ENCODE results near the gene F12.

F12 gene

GRCh38 chr5:177359451-177359851 is 49.9 kb downstream of the F12 start:
- H3K4me3 ChIP-seq (ENCODE audit: low read length): no peak overlapping the region
- H3K27ac ChIP-seq (ENCODE audit: low read length): no peak overlapping the region
- H3K27me3 ChIP-seq (ENCODE audit: control insufficient read depth, insufficient read depth, low read length): peaks cover 6% of the 10 kb centered on the region
- peaks cover 13% of the 10 kb centered on the region for H3K4me1 ChIP-seq (ENCODE audit: control insufficient read depth, low read depth, low read length)
- H3K36me3 ChIP-seq (ENCODE audit: control insufficient read depth, low read depth, low read length): no peaks in the 10 kb centered on the region
- no peaks in the 10 kb centered on the region for H3K9me3 ChIP-seq (ENCODE audit: control insufficient read depth, low read depth, low read length)
- no peak overlapping the region for H3K9ac ChIP-seq (ENCODE audit: low read length)

DNA sequence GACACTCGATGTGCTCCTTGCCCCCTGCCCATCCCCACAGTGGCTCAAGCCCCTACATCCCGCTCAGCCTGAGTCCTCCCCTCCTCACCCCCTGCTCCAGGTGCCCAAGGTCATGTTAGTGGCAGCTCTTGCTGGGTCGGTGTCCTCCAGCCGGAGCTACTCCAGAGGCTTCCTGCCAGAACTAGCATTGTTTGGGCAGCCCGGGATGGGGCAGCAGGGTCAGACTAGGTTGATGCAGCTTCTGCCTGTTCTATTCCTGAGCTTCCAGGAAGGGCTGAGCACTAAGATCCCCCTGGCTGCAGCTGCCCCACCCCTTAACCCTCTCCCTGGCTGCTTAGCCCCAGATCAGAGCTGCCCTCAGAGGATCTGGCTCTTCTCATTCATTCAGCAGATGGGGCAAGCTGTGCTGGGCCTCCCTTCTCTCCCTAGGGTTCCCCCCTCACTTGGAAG is 51.0 kb downstream of the F12 start:
- H3K4me1 ChIP-seq (ENCODE audit: control insufficient read depth, low read depth, low read length): peaks cover 10% of the 10 kb centered on the region
- H3K4me3 ChIP-seq (ENCODE audit: low read length): no peak overlapping the region

DNA sequence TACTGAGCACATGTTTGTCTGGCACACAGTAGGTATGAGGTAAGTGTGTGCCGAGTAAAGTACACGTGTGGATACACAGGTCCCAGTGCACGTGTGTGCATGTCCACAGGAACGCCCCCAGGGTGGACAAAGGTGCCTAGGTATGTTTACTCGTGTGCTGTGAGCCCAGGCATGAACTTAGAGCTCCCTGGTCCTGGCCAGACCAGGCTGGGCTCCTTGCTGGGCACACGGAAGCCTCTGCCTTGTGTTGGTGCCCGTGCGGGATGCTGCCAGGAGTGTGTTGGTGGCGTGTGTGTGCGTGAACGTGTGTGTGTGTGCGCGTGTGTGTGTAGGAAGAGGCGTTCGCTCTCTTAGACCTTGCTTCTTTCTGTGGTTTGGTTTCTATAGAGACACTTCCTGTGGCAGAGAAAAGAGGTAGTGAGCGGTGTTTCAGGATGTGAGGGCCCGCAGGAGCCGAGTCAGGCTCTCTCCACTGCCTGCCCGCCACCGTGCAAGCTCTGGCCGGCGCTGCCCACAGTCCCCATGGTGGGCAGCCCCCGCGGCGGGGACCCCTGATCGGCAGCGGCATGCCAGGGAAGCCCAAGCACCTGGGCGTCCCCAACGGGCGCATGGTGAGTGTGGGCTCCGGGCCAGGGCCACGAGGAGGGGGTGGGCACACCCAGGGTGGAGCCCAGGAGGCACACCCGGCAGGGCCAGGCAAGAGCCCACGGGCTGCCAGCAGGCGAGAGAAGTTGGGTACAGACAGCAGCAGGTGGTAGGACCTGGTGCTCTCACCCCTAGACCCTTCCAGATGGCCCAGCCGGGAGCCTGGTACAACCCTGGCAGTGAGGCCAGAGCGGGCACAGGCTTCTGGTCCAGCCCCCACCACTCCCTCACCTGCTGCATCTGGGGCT is 51.7 kb downstream of the F12 start, which contains the start of gene RGS14:
Gene RGS14 (plus strand): TSS at position 466 of the 893 bp plus-strand sequence. CDS start 101 bp downstream, at position 567.
- Histone ChIP-seq H3K9me3 (ENCODE audit: control insufficient read depth, low read depth, low read length) (no peaks in the 10 kb centered on the region), H3K27ac (ENCODE audit: low read length) (no peak within 1 kb of the TSS), H3K4me3 (ENCODE audit: low read length) (no peak within 1 kb of the TSS), H3K9ac (ENCODE audit: low read length) (no peak within 1 kb of the TSS), H3K27me3 (ENCODE audit: control insufficient read depth, insufficient read depth, low read length) (peaks cover 6% of the 10 kb centered on the region), H3K36me3 (ENCODE audit: control insufficient read depth, low read depth, low read length) (no peaks in the 10 kb centered on the region), H3K4me1 (ENCODE audit: control insufficient read depth, low read depth, low read length) (peaks cover 8% of the 10 kb centered on the region)

More for the DNA sequence above, 51.0 kb downstream of the F12 start:
- H3K9ac ChIP-seq (ENCODE audit: low read length): no peak overlapping the region
- H3K9me3 ChIP-seq (ENCODE audit: control insufficient read depth, low read depth, low read length): no peaks in the 10 kb centered on the region
- H3K36me3 ChIP-seq (ENCODE audit: control insufficient read depth, low read depth, low read length): no peaks in the 10 kb centered on the region
- H3K27me3 ChIP-seq (ENCODE audit: control insufficient read depth, insufficient read depth, low read length): peaks cover 6% of the 10 kb centered on the region
- H3K27ac ChIP-seq (ENCODE audit: low read length): no peak overlapping the region

DNA sequence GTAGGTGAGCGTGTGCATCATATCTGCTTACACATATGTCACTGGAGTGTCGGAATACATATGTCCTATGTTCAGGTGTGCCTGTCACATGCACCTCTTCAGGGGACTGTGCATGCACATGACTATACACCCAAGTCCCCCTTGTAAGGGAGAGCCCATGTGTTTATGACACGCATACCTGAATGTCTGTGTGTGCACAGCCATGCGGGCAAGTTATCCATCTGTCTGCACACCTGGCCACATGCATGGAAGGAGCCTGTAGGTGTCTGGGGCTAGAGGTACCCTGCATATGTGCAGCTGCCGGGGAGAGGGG is 52.3 kb downstream of the F12 start:
- Histone ChIP-seq H3K36me3 (ENCODE audit: control insufficient read depth, low read depth, low read length) (no peaks in the 10 kb centered on the region), H3K9ac (ENCODE audit: low read length) (no peak overlapping the region), H3K4me1 (ENCODE audit: control insufficient read depth, low read depth, low read length) (peaks cover 2% of the 10 kb centered on the region), H3K27me3 (ENCODE audit: control insufficient read depth, insufficient read depth, low read length) (peaks cover 1% of the 10 kb centered on the region), H3K4me3 (ENCODE audit: low read length) (no peak overlapping the region), H3K9me3 (ENCODE audit: control insufficient read depth, low read depth, low read length) (no peaks in the 10 kb centered on the region), H3K27ac (ENCODE audit: low read length) (no peak overlapping the region)

DNA sequence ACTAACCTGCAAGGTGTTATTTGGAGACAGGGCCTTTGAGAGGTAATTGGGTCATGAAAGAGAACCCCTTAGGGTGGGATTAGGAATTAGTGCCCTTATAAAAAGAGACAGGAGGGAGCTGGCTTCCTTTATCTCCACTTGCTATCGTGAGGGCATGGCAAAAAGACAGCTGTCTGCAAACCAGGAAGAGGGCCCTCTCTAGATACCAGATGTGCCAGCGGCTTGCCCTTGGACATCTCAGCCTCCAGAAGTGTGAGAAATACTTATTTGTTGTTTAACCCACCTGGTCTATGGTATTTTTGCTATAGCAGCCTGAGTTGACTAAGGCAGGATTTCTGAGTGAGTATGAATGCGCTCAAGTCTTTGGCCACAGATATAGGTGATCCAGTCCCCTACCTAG is 52.6 kb downstream of the F12 start:
- H3K9ac ChIP-seq (ENCODE audit: low read length): no peak overlapping the region
- H3K27me3 ChIP-seq (ENCODE audit: control insufficient read depth, insufficient read depth, low read length): no peaks in the 10 kb centered on the region
- no peaks in the 10 kb centered on the region for H3K9me3 ChIP-seq (ENCODE audit: control insufficient read depth, low read depth, low read length)
- H3K36me3 ChIP-seq (ENCODE audit: control insufficient read depth, low read depth, low read length): no peaks in the 10 kb centered on the region
- no peaks in the 10 kb centered on the region for H3K4me1 ChIP-seq (ENCODE audit: control insufficient read depth, low read depth, low read length)
- no peak overlapping the region for H3K4me3 ChIP-seq (ENCODE audit: low read length)
- no peak overlapping the region for H3K27ac ChIP-seq (ENCODE audit: low read length)

DNA sequence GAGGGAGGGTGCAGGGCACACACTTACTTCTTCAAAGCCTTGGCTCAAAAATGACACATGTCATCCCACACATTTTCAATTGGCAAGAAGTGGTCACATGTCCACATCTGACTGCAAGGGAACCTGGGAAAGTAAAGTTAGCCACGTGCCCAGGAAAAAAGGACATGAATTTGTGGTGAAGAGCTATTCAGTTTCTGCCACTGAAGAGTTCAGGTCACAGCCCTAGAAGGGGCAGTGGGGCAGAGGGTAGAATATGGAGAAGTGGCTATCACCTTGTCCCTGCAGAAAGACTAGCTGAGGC is 53.5 kb downstream of the F12 start:
- H3K4me3 ChIP-seq (ENCODE audit: low read length): no peak overlapping the region
- no peaks in the 10 kb centered on the region for H3K9me3 ChIP-seq (ENCODE audit: control insufficient read depth, low read depth, low read length)
- no peaks in the 10 kb centered on the region for H3K4me1 ChIP-seq (ENCODE audit: control insufficient read depth, low read depth, low read length)
- H3K27ac ChIP-seq (ENCODE audit: low read length): no peak overlapping the region
- H3K9ac ChIP-seq (ENCODE audit: low read length): no peak overlapping the region
- no peaks in the 10 kb centered on the region for H3K27me3 ChIP-seq (ENCODE audit: control insufficient read depth, insufficient read depth, low read length)
- H3K36me3 ChIP-seq (ENCODE audit: control insufficient read depth, low read depth, low read length): no peaks in the 10 kb centered on the region

DNA sequence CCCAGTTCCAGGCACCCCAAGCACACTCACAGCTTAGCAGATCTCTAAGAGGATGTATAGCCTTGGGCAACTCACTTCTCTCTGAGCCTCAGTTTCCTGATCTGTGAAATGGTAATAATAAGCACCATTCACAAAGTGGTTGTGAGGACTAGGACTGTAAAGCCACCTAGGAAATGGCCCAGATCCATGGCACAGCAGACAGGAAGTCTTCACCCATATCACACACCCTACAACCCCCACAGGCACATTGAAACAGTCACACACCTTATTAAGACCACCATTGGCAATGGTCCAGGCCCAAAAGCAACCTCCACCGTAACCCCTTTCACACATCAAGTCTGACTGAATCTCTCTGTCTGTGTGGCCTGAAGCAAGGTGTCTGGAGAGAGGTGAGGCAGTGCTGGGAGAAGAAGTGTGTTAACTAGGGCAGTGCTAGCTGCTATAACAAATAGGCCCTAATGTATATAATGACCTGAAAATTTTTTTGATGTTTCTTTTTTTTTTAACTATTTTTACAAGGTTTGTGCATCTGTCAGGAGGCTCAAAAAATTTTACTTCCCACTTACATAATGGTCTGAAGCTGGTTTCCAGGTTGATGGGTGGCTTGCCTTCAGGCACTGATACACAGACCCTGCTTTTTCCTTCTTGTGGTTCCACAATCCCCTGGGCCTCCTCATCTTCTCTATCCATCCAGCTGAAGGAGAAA is 54.0 kb downstream of the F12 start:
- peaks cover 4% of the 10 kb centered on the region for H3K4me1 ChIP-seq (ENCODE audit: control insufficient read depth, low read depth, low read length)
- no peaks in the 10 kb centered on the region for H3K27me3 ChIP-seq (ENCODE audit: control insufficient read depth, insufficient read depth, low read length)
- H3K4me3 ChIP-seq (ENCODE audit: low read length): no peak overlapping the region
- no peak overlapping the region for H3K27ac ChIP-seq (ENCODE audit: low read length)
- H3K36me3 ChIP-seq (ENCODE audit: control insufficient read depth, low read depth, low read length): no peaks in the 10 kb centered on the region
- no peak overlapping the region for H3K9ac ChIP-seq (ENCODE audit: low read length)
- no peaks in the 10 kb centered on the region for H3K9me3 ChIP-seq (ENCODE audit: control insufficient read depth, low read depth, low read length)

DNA sequence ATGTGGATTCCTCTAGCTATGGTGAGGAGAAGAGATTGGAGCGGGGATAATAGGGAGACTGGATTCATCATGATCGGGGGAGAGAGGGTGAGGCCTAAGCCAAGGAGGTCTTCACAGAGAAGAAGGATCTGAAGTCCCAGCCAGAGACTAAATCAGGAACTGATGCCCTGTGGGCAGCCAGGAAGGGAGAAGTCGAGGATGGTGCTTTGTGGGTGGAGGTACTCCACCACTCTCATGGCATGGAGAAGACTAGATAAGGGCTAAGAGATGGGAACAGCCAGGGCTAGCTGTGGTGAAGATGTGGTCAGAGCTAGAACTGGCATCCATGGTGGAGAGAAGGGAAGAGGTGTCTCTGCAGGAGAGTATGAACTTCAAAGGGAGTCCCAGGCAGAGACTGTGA is 54.7 kb downstream of the F12 start:
- H3K36me3 ChIP-seq (ENCODE audit: control insufficient read depth, low read depth, low read length): no peaks in the 10 kb centered on the region
- no peak overlapping the region for H3K27ac ChIP-seq (ENCODE audit: low read length)
- no peaks in the 10 kb centered on the region for H3K9me3 ChIP-seq (ENCODE audit: control insufficient read depth, low read depth, low read length)
- H3K4me1 ChIP-seq (ENCODE audit: control insufficient read depth, low read depth, low read length): peaks cover 4% of the 10 kb centered on the region
- H3K4me3 ChIP-seq (ENCODE audit: low read length): no peak overlapping the region
- no peak overlapping the region for H3K9ac ChIP-seq (ENCODE audit: low read length)
- no peaks in the 10 kb centered on the region for H3K27me3 ChIP-seq (ENCODE audit: control insufficient read depth, insufficient read depth, low read length)

- Histone ChIP-seq H3K4me3 (ENCODE audit: low read length) (no peak overlapping the region), H3K9me3 (ENCODE audit: control insufficient read depth, low read depth, low read length) (no peaks in the 10 kb centered on the region), H3K4me1 (ENCODE audit: control insufficient read depth, low read depth, low read length) (peaks cover 4% of the 10 kb centered on the region), H3K36me3 (ENCODE audit: control insufficient read depth, low read depth, low read length) (no peaks in the 10 kb centered on the region), H3K27ac (ENCODE audit: low read length) (no peak overlapping the region), H3K27me3 (ENCODE audit: control insufficient read depth, insufficient read depth, low read length) (no peaks in the 10 kb centered on the region), H3K9ac (ENCODE audit: low read length) (no peak overlapping the region)
Measured at GRCh38 chr5:177354256-177354655, 55.1 kb downstream of the F12 start.

DNA sequence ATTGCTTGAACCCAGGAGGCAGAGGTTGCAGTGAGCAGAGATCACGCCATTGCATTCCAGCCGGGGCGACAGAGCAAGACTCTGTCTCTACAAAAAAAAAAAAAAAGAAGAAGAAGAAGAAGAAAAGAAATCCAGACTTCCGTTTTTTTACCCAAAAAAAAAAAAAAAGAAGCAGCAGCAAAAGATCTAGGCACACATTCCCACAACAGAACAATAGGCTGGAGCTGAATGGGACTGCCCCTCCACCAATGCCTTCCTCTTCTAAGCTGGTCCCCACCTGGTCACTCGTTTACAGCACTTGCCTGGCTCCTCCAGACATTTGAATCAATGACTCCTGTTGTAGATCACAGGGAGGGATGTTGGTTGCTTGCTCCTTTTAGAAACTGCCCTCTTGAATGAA is 56.3 kb downstream of the F12 start:
- no peaks in the 10 kb centered on the region for H3K36me3 ChIP-seq (ENCODE audit: control insufficient read depth, low read depth, low read length)
- H3K4me3 ChIP-seq (ENCODE audit: low read length): no peak overlapping the region
- H3K27ac ChIP-seq (ENCODE audit: low read length): no peak overlapping the region
- H3K27me3 ChIP-seq (ENCODE audit: control insufficient read depth, insufficient read depth, low read length): no peaks in the 10 kb centered on the region
- no peak overlapping the region for H3K9ac ChIP-seq (ENCODE audit: low read length)
- peaks cover 4% of the 10 kb centered on the region for H3K4me1 ChIP-seq (ENCODE audit: control insufficient read depth, low read depth, low read length)
- no peaks in the 10 kb centered on the region for H3K9me3 ChIP-seq (ENCODE audit: control insufficient read depth, low read depth, low read length)

Data from iPS-18a (cell line).